ENCODE data around the gene RWDD1.

The RWDD1 gene

GRCh38 chr6:116556065-116556464, 15.2 kb upstream of the RWDD1 start:
- POLR2A ChIA-PET = no interaction called here
- CTCF ChIA-PET = interaction anchor here (1.4 to 4.8 kb wide), 6 partner anchors 8 to 339 kb away, joined by 5 to 27 read pairs (median 12); no protein-coding TSS in a partner anchor

GRCh38 chr6:116556814-116557415, 14.4 kb upstream of the RWDD1 start:
- POLR2A ChIA-PET = no interaction called here
- no peak for TF ChIP-seq CTCF (IDR thresholded peaks at IDR 0.05; ENCODE audit: control extremely low read depth, extremely low read depth, low read depth, missing control alignments)
- no peak for DNase-seq (ENCODE audit: extremely low spot score)
- CTCF ChIA-PET = interaction anchor here (3.8 to 4.8 kb wide), 2 partner anchors 16 to 269 kb away, joined by 13 to 25 read pairs; no protein-coding TSS in a partner anchor

More at GRCh38 chr6:116556065-116556464, 15.2 kb upstream of the RWDD1 start:
- no peak for DNase-seq (ENCODE audit: extremely low spot score)
- no peak for TF ChIP-seq CTCF (IDR thresholded peaks at IDR 0.05; ENCODE audit: control extremely low read depth, extremely low read depth, low read depth, missing control alignments)

GRCh38 chr6:116557893-116558292, 13.4 kb upstream of the RWDD1 start:
- no peak for DNase-seq (ENCODE audit: extremely low spot score)
- POLR2A ChIA-PET = no interaction called here
- no peak for TF ChIP-seq CTCF (IDR thresholded peaks at IDR 0.05; ENCODE audit: control extremely low read depth, extremely low read depth, low read depth, missing control alignments)
- CTCF ChIA-PET = interaction anchor here (1.0 to 7.9 kb wide), 7 partner anchors 12 to 340 kb away, joined by 3 to 57 read pairs (median 16); partner anchors contain the start of genes RWDD1 and TRAPPC3L

GRCh38 chr6:116560130-116560529, 11.2 kb upstream of the RWDD1 start:
- CTCF ChIA-PET = interaction anchor here (0.7 to 7.9 kb wide), 21 partner anchors 9 to 352 kb away, joined by 3 to 57 read pairs (median 7); partner anchors contain the start of genes RWDD1 and TRAPPC3L
- no peak for TF ChIP-seq CTCF (IDR thresholded peaks at IDR 0.05; ENCODE audit: control extremely low read depth, extremely low read depth, low read depth, missing control alignments)
- DNase-seq (ENCODE audit: extremely low spot score) = no peak
- POLR2A ChIA-PET = no interaction called here

GRCh38 chr6:116561377-116562018, 9.8 kb upstream of the RWDD1 start:
- peak; percentile 55 for DNase-seq (ENCODE audit: extremely low spot score)
- CTCF ChIA-PET = interaction anchor here (0.7 to 7.9 kb wide), 37 partner anchors 7 to 442 kb away, joined by 3 to 57 read pairs (median 5); partner anchors contain the start of genes CALHM4, RWDD1 and TRAPPC3L
- peak; percentile 96 for TF ChIP-seq CTCF (IDR thresholded peaks at IDR 0.05; ENCODE audit: control extremely low read depth, extremely low read depth, low read depth, missing control alignments)
- POLR2A ChIA-PET = no interaction called here

GRCh38 chr6:116562019-116562403, 9.3 kb upstream of the RWDD1 start:
- POLR2A ChIA-PET = no interaction called here
- CTCF ChIA-PET = interaction anchor here (1.2 to 7.9 kb wide), 11 partner anchors 8 to 345 kb away, joined by 3 to 57 read pairs (median 8); partner anchors contain the start of genes CALHM4, RWDD1 and TSPYL1
- DNase-seq (ENCODE audit: extremely low spot score) = no peak
- TF ChIP-seq CTCF (IDR thresholded peaks at IDR 0.05; ENCODE audit: control extremely low read depth, extremely low read depth, low read depth, missing control alignments) = no peak
